Keratinocyte (primary cell): ENCODE measurements around the gene COL8A1. TPM values are rescaled to one million over a fixed set of nuclear protein-coding genes. Genes with fewer than 3 reads are reported as not detected.

Experiments
- DNase-seq: peaks from one replicate; pipeline ENCODE4 v3.0.0-alpha.2; 2011; ENCODE audit warnings: low read depth, missing footprints, low spot score
- FAIRE-seq: peaks from 2 replicates; lab custom pipeline; 2011; peaks lifted over from hg19 to GRCh38; lab: Jason Lieb, UNC
- H2AFZ ChIP-seq: 2 replicates; pipeline ENCODE4 v1.6.0; 2012; ENCODE audit warnings: low read length, control low read depth, inconsistent platforms; ENCODE audit not compliant: control insufficient read depth
- H3K27ac ChIP-seq: 2 replicates; pipeline ENCODE4 v1.5.1; 2011; ENCODE audit warnings: low read length; ENCODE audit not compliant: control insufficient read depth, insufficient read depth
- H3K27me3 ChIP-seq: 3 replicates; pipeline ENCODE4 v1.6.0; 2011; ENCODE audit warnings: low read length; ENCODE audit not compliant: control insufficient read depth, insufficient read depth; ENCODE audit errors: extremely low read depth
- H3K36me3 ChIP-seq, 2 experiments: 2 replicates in 1 of 2; 3 replicates in 1 of 2; pipeline ENCODE4 v1.5.1; 2011; ENCODE audit warnings: low read length in 2 of 2, mild to moderate bottlenecking in 1 of 2; ENCODE audit not compliant: control insufficient read depth in 2 of 2, insufficient read depth in 2 of 2; ENCODE audit errors: extremely low read depth in 1 of 2
- H3K4me1 ChIP-seq: 3 replicates; pipeline ENCODE4 v1.5.1; 2011; ENCODE audit warnings: low read length; ENCODE audit not compliant: control insufficient read depth, insufficient read depth; ENCODE audit errors: extremely low read depth
- H3K4me2 ChIP-seq: 3 replicates; pipeline ENCODE4 v1.6.0; 2011; ENCODE audit warnings: low read depth, low read length; ENCODE audit not compliant: control insufficient read depth, insufficient read depth; ENCODE audit errors: extremely low read depth
- H3K4me3 ChIP-seq, 3 experiments: fragments of 200-600 bp in 1 of 3; sonication (generic) in 1 of 3; 2 replicates in 2 of 3; 3 replicates in 1 of 3; pipeline ENCODE4 v1.5.1; 2011 to 2016; ENCODE audit warnings: low read length in 3 of 3, mild to moderate bottlenecking in 3 of 3, control low read depth in 2 of 3, inconsistent platforms in 1 of 3, low read depth in 1 of 3, mixed read lengths in 1 of 3, mixed run types in 1 of 3, moderate library complexity in 1 of 3; ENCODE audit not compliant: control insufficient read depth in 2 of 3, insufficient read depth in 2 of 3; ENCODE audit errors: extremely low read depth in 1 of 3
- H3K79me2 ChIP-seq: 2 replicates; pipeline ENCODE4 v1.6.0; 2012; ENCODE audit warnings: low read length; ENCODE audit not compliant: control insufficient read depth, insufficient read depth
- H3K9ac ChIP-seq: 3 replicates; pipeline ENCODE4 v1.6.0; 2011; ENCODE audit warnings: low read length; ENCODE audit not compliant: control insufficient read depth, insufficient read depth; ENCODE audit errors: extremely low read depth
- H3K9me1 ChIP-seq: 3 replicates; pipeline ENCODE4 v1.6.0; 2011; ENCODE audit warnings: low read length; ENCODE audit not compliant: control insufficient read depth, insufficient read depth; ENCODE audit errors: extremely low read depth
- H3K9me3 ChIP-seq: 2 replicates; pipeline ENCODE4 v1.5.1; 2012; ENCODE audit warnings: low read depth, low read length; ENCODE audit not compliant: control insufficient read depth
- H4K20me1 ChIP-seq: 3 replicates; pipeline ENCODE4 v1.6.0; 2011; ENCODE audit warnings: low read length; ENCODE audit not compliant: control insufficient read depth, insufficient read depth; ENCODE audit errors: extremely low read depth
- EZH2 ChIP-seq: IDR thresholded peaks from one replicate; pipeline ENCODE4 v1.6.1; 2012; ENCODE audit warnings: inconsistent platforms, mild to moderate bottlenecking, low read length, moderate library complexity
- dilution Hi-C: fragments of 300-500 bp; cut with MboI; formaldehyde crosslinking; loops from one replicate; pipeline ENCODE4 v1.7.0; 2020; ENCODE audit warnings: low sequenced_read_pairs; ENCODE audit not compliant: extremely low pct_ligation_motif_present
- polyA plus RNA-seq, 5 experiments: library from polyadenylated mRNA; depleted of rRNA in 3 of 5; stranded (reverse) in 3 of 5; stranded (forward) in 1 of 5; unstranded in 1 of 5; fragments of >200 nt; gene quantifications; 1 replicate in 1 of 5; 2 replicates in 3 of 5; 3 replicates in 1 of 5; pipeline versions ENCODE4 v1.2.1 to v1.2.3, GENCODE V29; 2011 to 2012; ENCODE audit warnings: missing spikeins in 2 of 5, low read depth in 1 of 5, low replicate concordance in 1 of 5
- TF ChIP-seq, protein P1 (sequence below), 3 experiments: IDR thresholded peaks in 1 of 3; conservative IDR thresholded peaks in 1 of 3; optimal IDR thresholded peaks in 1 of 3; 2 replicates in 2 of 3; 3 replicates in 1 of 3; pipeline versions ENCODE3 to v1.5.1; 2011; ENCODE audit warnings: low read length in 3 of 3, mild to moderate bottlenecking in 3 of 3, moderate library complexity in 2 of 3, control low read depth in 1 of 3, inconsistent platforms in 1 of 3; ENCODE audit not compliant: insufficient read depth in 2 of 3; ENCODE audit errors: extremely low read depth in 1 of 3

The COL8A1 gene
- polyA plus RNA-seq, 1 donor (not counting 4 experiments of a cell fraction or from before 2014, with no cell fraction given), result 102 TPM

DNA sequence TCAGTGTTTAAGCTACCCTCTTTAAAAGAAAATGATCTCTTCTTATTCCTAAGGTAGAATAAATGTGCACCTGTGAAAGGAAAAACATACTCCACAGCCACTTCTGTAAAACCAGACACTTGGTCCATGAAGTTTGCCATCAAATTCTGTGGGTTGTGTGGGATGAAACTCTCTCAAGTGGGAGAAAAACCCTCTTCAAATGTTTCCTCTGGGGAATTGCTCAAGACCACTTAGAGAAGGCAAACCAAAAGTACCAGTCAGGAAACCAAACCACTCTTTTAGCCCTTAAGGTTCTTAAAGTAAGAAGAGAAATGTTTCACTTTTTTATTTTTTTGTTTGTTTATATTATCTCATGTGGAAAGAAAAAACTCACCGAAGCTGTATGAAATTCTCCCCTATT, 1.2 kb downstream of the COL8A1 start:
- Histone ChIP-seq H3K9me1 (no peaks in the 10 kb centered on the region), H3K9ac (peak overlapping the region; percentile 88), H3K27me3 (no peaks in the 10 kb centered on the region), H3K36me3 (peaks cover 0 to 3% of the 10 kb centered on the region in 2 experiments), H3K4me2 (peak overlapping the region; percentile 99), H2AFZ (no peak overlapping the region), H3K4me1 (peaks cover 27% of the 10 kb centered on the region), H4K20me1 (no peaks in the 10 kb centered on the region), H3K9me3 (no peaks in the 10 kb centered on the region), H3K4me3 (peak overlapping the region in 2 of 3 experiments; percentile 88 to 94), H3K79me2 (peaks cover 60% of the 10 kb centered on the region), H3K27ac (no peak overlapping the region)
- no peak for FAIRE-seq
- TF ChIP-seq EZH2, result no peak
- TF ChIP-seq, protein P1, sequence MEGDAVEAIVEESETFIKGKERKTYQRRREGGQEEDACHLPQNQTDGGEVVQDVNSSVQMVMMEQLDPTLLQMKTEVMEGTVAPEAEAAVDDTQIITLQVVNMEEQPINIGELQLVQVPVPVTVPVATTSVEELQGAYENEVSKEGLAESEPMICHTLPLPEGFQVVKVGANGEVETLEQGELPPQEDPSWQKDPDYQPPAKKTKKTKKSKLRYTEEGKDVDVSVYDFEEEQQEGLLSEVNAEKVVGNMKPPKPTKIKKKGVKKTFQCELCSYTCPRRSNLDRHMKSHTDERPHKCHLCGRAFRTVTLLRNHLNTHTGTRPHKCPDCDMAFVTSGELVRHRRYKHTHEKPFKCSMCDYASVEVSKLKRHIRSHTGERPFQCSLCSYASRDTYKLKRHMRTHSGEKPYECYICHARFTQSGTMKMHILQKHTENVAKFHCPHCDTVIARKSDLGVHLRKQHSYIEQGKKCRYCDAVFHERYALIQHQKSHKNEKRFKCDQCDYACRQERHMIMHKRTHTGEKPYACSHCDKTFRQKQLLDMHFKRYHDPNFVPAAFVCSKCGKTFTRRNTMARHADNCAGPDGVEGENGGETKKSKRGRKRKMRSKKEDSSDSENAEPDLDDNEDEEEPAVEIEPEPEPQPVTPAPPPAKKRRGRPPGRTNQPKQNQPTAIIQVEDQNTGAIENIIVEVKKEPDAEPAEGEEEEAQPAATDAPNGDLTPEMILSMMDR (optimal IDR thresholded peaks at IDR 0.05 in 1 of 3, IDR thresholded peaks at IDR 0.05 in 1 of 3, conservative IDR thresholded peaks at IDR 0.05 in 1 of 3; ENCODE audit: extremely low read depth in 1 of 3, insufficient read depth in 2 of 3, low read length in 3 of 3), result no peak
- dilution Hi-C loops, result no loop called here
- DNase-seq, result no peak

DNA sequence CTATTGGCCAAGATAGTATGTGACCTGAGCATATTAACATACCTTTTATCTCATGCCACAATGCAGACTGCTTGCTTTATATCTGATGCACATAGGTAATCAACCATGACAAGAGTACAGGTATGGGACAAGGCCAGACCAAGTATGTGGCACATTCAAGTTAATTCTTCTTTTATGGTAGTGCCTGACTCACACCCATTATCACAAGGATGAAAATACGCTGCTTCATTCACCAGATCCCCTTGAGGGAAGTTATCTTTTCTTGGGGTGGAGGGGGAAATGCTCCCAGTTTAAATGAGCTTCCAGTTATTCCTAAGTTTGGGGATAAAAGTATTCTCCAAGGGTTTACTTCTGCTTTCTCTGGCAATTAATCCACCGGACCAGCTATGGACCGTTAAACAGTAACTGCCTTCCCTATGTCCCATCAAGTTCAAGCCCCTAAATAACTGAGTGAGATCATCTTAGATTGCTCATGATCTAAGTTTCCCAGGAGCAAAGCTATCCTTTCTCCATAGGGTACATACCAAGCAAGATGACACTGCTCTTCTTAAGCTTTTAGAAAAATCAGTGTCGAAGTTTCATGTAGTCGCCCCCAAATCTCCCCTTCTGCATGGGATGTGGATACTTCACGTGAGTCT, 1.9 kb downstream of the COL8A1 start:
- Histone ChIP-seq H2AFZ (no peak overlapping the region), H3K9me3 (no peaks in the 10 kb centered on the region), H3K27ac (no peak overlapping the region), H3K9me1 (no peaks in the 10 kb centered on the region), H3K36me3 (peaks cover 0 to 3% of the 10 kb centered on the region in 2 experiments), H3K9ac (no peak overlapping the region), H3K4me1 (peaks cover 28% of the 10 kb centered on the region), H3K4me3 (peak overlapping the region in 1 of 3 experiments; percentile 88), H3K79me2 (peaks cover 65% of the 10 kb centered on the region), H3K27me3 (no peaks in the 10 kb centered on the region), H4K20me1 (no peaks in the 10 kb centered on the region), H3K4me2 (peak overlapping the region; percentile 99)
- FAIRE-seq, result peak; percentile 58
- TF ChIP-seq EZH2, result no peak
- TF ChIP-seq, protein P1 (optimal IDR thresholded peaks at IDR 0.05 in 1 of 3, IDR thresholded peaks at IDR 0.05 in 1 of 3, conservative IDR thresholded peaks at IDR 0.05 in 1 of 3; ENCODE audit: extremely low read depth in 1 of 3, insufficient read depth in 2 of 3, low read length in 3 of 3), result no peak
- no peak for DNase-seq
- dilution Hi-C loops, result no loop called here
